SJCRH30 (cell line): Measurements from ENCODE around the gene ZSCAN5A. TPM values are rescaled to one million over a fixed set of nuclear protein-coding genes. Genes with fewer than 3 reads are reported as not detected.
"Not testable (repeated sequence)": the region's sequence is repeated elsewhere in the genome, so short reads cannot be mapped to it uniquely, and the experiment has no call there.

Experiments
- DNase-seq, 2 experiments: peaks; one replicate each; pipeline ENCODE4 v3.0.0-alpha.2; 2015 to 2020
- H3K27ac ChIP-seq: fragments of 250-450 bp; sonication (Bioruptor Pico); 2 replicates; pipeline ENCODE4 v1.5.1; 2020; ENCODE audit warnings: mild to moderate bottlenecking, moderate library complexity
- H3K27me3 ChIP-seq: fragments of 250-450 bp; sonication (Bioruptor Pico); 2 replicates; pipeline ENCODE4 v1.5.1; 2020; ENCODE audit warnings: mild to moderate bottlenecking, moderate library complexity
- H3K36me3 ChIP-seq: fragments of 250-450 bp; sonication (Bioruptor Pico); 2 replicates; pipeline ENCODE4 v1.5.1; 2020; ENCODE audit warnings: mild to moderate bottlenecking, moderate library complexity
- H3K4me1 ChIP-seq: fragments of 250-450 bp; sonication (Bioruptor Pico); 2 replicates; pipeline ENCODE4 v1.5.1; 2020; ENCODE audit warnings: mild to moderate bottlenecking, moderate library complexity
- H3K4me3 ChIP-seq: fragments of 250-450 bp; sonication (Bioruptor Pico); 2 replicates; pipeline ENCODE4 v1.5.1; 2020; ENCODE audit warnings: mild to moderate bottlenecking, moderate library complexity
- H3K9me3 ChIP-seq: fragments of 250-450 bp; sonication (Bioruptor Pico); replicated peaks from 2 replicates; pipeline ENCODE4 v1.5.1; 2020; ENCODE audit warnings: mild to moderate bottlenecking, moderate library complexity
- total RNA-seq: library from RNA; depleted of rRNA; stranded (reverse); fragments of >200 nt; shearing (Covaris generic); gene quantifications from 2 replicates; pipeline ENCODE4 v1.2.3, GENCODE V29; 2014; rRNA removed

ZSCAN5A gene
- total RNA-seq, 1 experiment from 2014 or later = 7.8 TPM

GRCh38 chr19:56177564-56178243 lies 136.9 kb downstream of the ZSCAN5A start:
- H3K27me3 ChIP-seq = no peaks in the 10 kb centered on the region
- H3K27ac ChIP-seq = no peak overlapping the region
- no peaks in the 10 kb centered on the region for H3K9me3 ChIP-seq
- H3K4me1 ChIP-seq = no peaks in the 10 kb centered on the region
- no peak for DNase-seq
- no peaks in the 10 kb centered on the region for H3K36me3 ChIP-seq
- no peak overlapping the region for H3K4me3 ChIP-seq

DNA sequence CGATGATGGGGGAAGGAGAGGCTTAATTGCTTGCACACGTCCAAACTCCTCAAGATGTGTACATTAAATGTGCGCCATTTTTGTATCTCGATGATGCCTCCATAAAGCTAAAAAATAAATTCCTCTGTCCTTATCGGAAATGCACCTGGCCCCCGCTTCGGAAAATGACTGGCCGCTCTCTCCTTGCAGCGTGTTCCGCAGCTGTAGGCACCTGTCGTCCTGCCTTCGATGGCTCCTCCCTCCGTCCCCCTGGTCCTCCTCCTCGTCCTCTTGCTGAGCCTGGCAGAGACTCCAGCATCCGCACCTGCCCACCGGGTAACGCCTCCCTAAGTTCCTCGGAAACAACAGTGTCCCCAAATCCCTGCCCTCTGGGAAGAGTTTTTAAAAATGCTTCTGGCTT lies 137.8 kb downstream of the ZSCAN5A start:
- Histone ChIP-seq H3K27ac (no peak overlapping the region), H3K4me3 (no peak overlapping the region), H3K9me3 (no peaks in the 10 kb centered on the region), H3K27me3 (no peaks in the 10 kb centered on the region), H3K4me1 (no peaks in the 10 kb centered on the region), H3K36me3 (no peaks in the 10 kb centered on the region)
- DNase-seq = no peak

- H3K36me3 ChIP-seq, DNase-seq, H3K27me3 ChIP-seq, H3K4me3 ChIP-seq, H3K9me3 ChIP-seq, H3K4me1 ChIP-seq, H3K27ac ChIP-seq: not testable (repeated sequence)
Measured at GRCh38 chr19:56176310-56176709, 138.3 kb downstream of the ZSCAN5A start.

DNA sequence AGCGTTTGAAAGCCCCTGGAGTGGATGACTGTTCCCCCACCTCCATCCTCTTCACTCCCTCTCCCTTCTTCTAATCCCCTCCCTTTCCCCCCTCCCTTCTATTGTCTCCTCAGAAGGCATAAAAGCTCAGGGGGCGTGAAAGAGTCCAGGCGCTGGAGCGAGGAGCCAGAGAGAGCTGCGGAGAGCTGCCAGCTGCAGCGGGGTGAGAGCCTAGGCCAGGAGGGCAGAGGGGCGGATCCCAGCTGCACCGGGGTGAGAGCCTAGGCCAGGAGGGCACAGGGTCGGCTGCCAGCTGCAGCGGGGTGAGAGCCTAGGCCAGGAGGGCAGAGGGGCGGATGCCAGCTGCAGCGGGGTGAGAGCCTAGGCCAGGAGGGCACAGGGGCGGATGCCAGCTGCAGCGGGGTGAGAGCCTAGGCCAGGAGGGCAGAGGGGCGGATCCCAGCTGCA lies 138.8 kb downstream of the ZSCAN5A start, which contains the start of gene GALP:
GALP (plus strand) TSS at position 148 of the 447 bp plus-strand sequence. CDS start 1,101 bp downstream, outside the sequence.
- not testable (repeated sequence) for H3K36me3 ChIP-seq, H3K9me3 ChIP-seq, H3K4me1 ChIP-seq, H3K27me3 ChIP-seq, H3K27ac ChIP-seq, H3K4me3 ChIP-seq, DNase-seq

- Histone ChIP-seq H3K4me1 (no peaks in the 10 kb centered on the region), H3K27me3 (no peaks in the 10 kb centered on the region), H3K4me3 (no peak overlapping the region), H3K36me3 (no peaks in the 10 kb centered on the region), H3K9me3 (no peaks in the 10 kb centered on the region), H3K27ac (no peak overlapping the region)
- DNase-seq = no peak
Measured at GRCh38 chr19:56174550-56174949, 140.1 kb downstream of the ZSCAN5A start.

GRCh38 chr19:56174086-56174485 lies 140.6 kb downstream of the ZSCAN5A start:
- Histone ChIP-seq H3K4me3 (no peak overlapping the region), H3K4me1 (no peaks in the 10 kb centered on the region)

More at GRCh38 chr19:56174086-56174485, 140.6 kb downstream of the ZSCAN5A start:
- H3K36me3 ChIP-seq = no peaks in the 10 kb centered on the region
- no peak for DNase-seq
- no peaks in the 10 kb centered on the region for H3K27me3 ChIP-seq
- H3K27ac ChIP-seq = no peak overlapping the region
- H3K9me3 ChIP-seq = no peaks in the 10 kb centered on the region

Other genes with a start within 250 kb of the ZSCAN5A start
- gene ZNF787, start 193.5 kb downstream of the ZSCAN5A start, total RNA-seq = 24.7 and 24.8 TPM in 2 replicates
- 18.7 and 19.8 TPM in 2 replicates for gene ZNF444, start 173.6 kb downstream of the ZSCAN5A start, total RNA-seq
- gene GALP, start 138.8 kb downstream of the ZSCAN5A start, total RNA-seq = not detected in 2 replicates
- 0.10 TPM in 1 of 2 replicates, not detected in the other for gene ZSCAN5B, start 117.1 kb downstream of the ZSCAN5A start, total RNA-seq
- not detected in 2 replicates for gene ZSCAN5C, start 112.6 kb downstream of the ZSCAN5A start, total RNA-seq
- not detected in 2 replicates for gene EDDM13, start 42.1 kb downstream of the ZSCAN5A start, total RNA-seq
- gene ZNF582, start 78.7 kb upstream of the ZSCAN5A start, total RNA-seq = 2.5 and 3.3 TPM in 2 replicates
- gene ZNF583, start 89.5 kb upstream of the ZSCAN5A start, total RNA-seq = 4.0 and 6.4 TPM in 2 replicates
- 8.7 and 10.3 TPM in 2 replicates for gene ZNF667, start 162.5 kb upstream of the ZSCAN5A start, total RNA-seq
- 2.5 and 3.4 TPM in 2 replicates for gene ZNF471, start 193.0 kb upstream of the ZSCAN5A start, total RNA-seq
- gene ZFP28, start 224.1 kb upstream of the ZSCAN5A start, total RNA-seq = 8.1 and 10.4 TPM in 2 replicates